ENCODE measurements around the gene RIN1. TPM values are rescaled to one million over a fixed set of nuclear protein-coding genes. Genes with fewer than 3 reads are reported as not detected.

RIN1 gene
- total RNA-seq, 4 donors from 2014 or later = 3.8 to 9.3 (median 4.7) TPM

- peaks cover 0 to 72% of the 10 kb centered on the region in 2 donors for H3K36me3 ChIP-seq
- TF ChIP-seq POLR2AphosphoS5 (IDR thresholded peaks at IDR 0.05) = no peak
- TF ChIP-seq POLR2A (IDR thresholded peaks at IDR 0.05) = no peak
- no peak for TF ChIP-seq CTCF (IDR thresholded peaks at IDR 0.05)
- no peak for TF ChIP-seq EP300 (IDR thresholded peaks at IDR 0.05)
- H3K27ac ChIP-seq = peak overlapping the region in 3 of 4 donors; percentile 55 to 73 (median 72)
- no peaks in the 10 kb centered on the region for H3K9me3 ChIP-seq
- peak overlapping the region; percentile 33 to 60 for H3K4me3 ChIP-seq
- ATAC-seq = peak; percentile 14
- H3K27me3 ChIP-seq = no peaks in the 10 kb centered on the region
- peaks cover 0 to 32% (median 22%) of the 10 kb centered on the region in 3 donors for H3K4me1 ChIP-seq
- 11% methylated on average over 3 of the region's 35 CpGs; no CpG with 5 or more reads in 1 of the 2 donors for WGBS, 2 donors (ENCODE audit: low coverage in 1 of 2)
These were observed 552 bp downstream of the RIN1 start for GRCh38 chr11:66335531-66336233.

GRCh38 chr11:66334605-66335442 lies 1.4 kb downstream of the RIN1 start:
- peak overlapping the region in 1 of 2 donors; percentile 60 for H3K4me3 ChIP-seq
- peak overlapping the region in 1 of 4 donors; percentile 73 for H3K27ac ChIP-seq
- H3K9me3 ChIP-seq = no peaks in the 10 kb centered on the region
- WGBS, 2 donors (ENCODE audit: low coverage in 1 of 2) = no CpG with 5 or more reads among the region's 42 CpGs
- peaks cover 0 to 32% (median 22%) of the 10 kb centered on the region in 3 donors for H3K4me1 ChIP-seq
- no peak for ATAC-seq
- H3K27me3 ChIP-seq = no peaks in the 10 kb centered on the region
- H3K36me3 ChIP-seq = peaks cover 0 to 64% of the 10 kb centered on the region in 2 donors
- TF ChIP-seq CTCF (IDR thresholded peaks at IDR 0.05) (no peak), POLR2AphosphoS5 (IDR thresholded peaks at IDR 0.05) (no peak), EP300 (IDR thresholded peaks at IDR 0.05) (no peak), POLR2A (IDR thresholded peaks at IDR 0.05) (no peak)

- H3K4me1 ChIP-seq = peaks cover 0 to 32% (median 23%) of the 10 kb centered on the region in 3 donors
- no peaks in the 10 kb centered on the region for H3K9me3 ChIP-seq
- TF ChIP-seq EP300 (IDR thresholded peaks at IDR 0.05) (no peak), POLR2A (IDR thresholded peaks at IDR 0.05) (no peak), POLR2AphosphoS5 (IDR thresholded peaks at IDR 0.05) (no peak), CTCF (IDR thresholded peaks at IDR 0.05) (no peak)
- H3K27me3 ChIP-seq = no peaks in the 10 kb centered on the region
- WGBS, 2 donors (ENCODE audit: low coverage in 1 of 2) = 80 to 81% methylated on average over 2 to 9 of the region's 29 CpGs
- no peak overlapping the region for H3K27ac ChIP-seq
- peaks cover 0 to 56% of the 10 kb centered on the region in 2 donors for H3K36me3 ChIP-seq
- no peak overlapping the region for H3K4me3 ChIP-seq
- ATAC-seq = no peak
These were observed 2.2 kb downstream of the RIN1 start for GRCh38 chr11:66333896-66334604.

- Histone ChIP-seq H3K27ac (no peak overlapping the region), H3K9me3 (no peaks in the 10 kb centered on the region), H3K27me3 (no peaks in the 10 kb centered on the region), H3K36me3 (peaks cover 0 to 49% of the 10 kb centered on the region in 2 donors), H3K4me1 (peaks cover 0 to 38% (median 29%) of the 10 kb centered on the region in 3 donors), H3K4me3 (no peak overlapping the region)
- ATAC-seq = no peak
- WGBS, 2 donors (ENCODE audit: low coverage in 1 of 2) = 86 to 100% methylated on average over 1 of the region's 19 CpGs
- TF ChIP-seq POLR2A (IDR thresholded peaks at IDR 0.05) = no peak
- no peak for TF ChIP-seq EP300 (IDR thresholded peaks at IDR 0.05)
- TF ChIP-seq CTCF (IDR thresholded peaks at IDR 0.05) = no peak
- TF ChIP-seq POLR2AphosphoS5 (IDR thresholded peaks at IDR 0.05) = no peak
These were observed 2.9 kb downstream of the RIN1 start for GRCh38 chr11:66333220-66333877.
